Muscle of back (tissue), 11 donors: Measurements from ENCODE around the gene UNC45B. TPM values are rescaled to one million over a fixed set of nuclear protein-coding genes. Genes with fewer than 3 reads are reported as not detected.
"Not testable (repeated sequence)": the region's sequence is repeated elsewhere in the genome, so short reads cannot be mapped to it uniquely, and the experiment has no call there.

Source experiments
- DNase-seq, 3 donors: peaks; one replicate each; pipeline versions ENCODE4 v3.0.0 to v3.0.0-alpha.2; 2013
- polyA plus RNA-seq, 10 donors: library from polyadenylated mRNA; unstranded; fragments of 120-200 nt; gene quantifications; one replicate each; pipeline ENCODE4 v1.2.1, GENCODE V29; 2013; ENCODE audit not compliant: insufficient read length in 10 of 10

UNC45B gene
- polyA plus RNA-seq, 10 donors = 106 to 227 (median 184) TPM

DNA sequence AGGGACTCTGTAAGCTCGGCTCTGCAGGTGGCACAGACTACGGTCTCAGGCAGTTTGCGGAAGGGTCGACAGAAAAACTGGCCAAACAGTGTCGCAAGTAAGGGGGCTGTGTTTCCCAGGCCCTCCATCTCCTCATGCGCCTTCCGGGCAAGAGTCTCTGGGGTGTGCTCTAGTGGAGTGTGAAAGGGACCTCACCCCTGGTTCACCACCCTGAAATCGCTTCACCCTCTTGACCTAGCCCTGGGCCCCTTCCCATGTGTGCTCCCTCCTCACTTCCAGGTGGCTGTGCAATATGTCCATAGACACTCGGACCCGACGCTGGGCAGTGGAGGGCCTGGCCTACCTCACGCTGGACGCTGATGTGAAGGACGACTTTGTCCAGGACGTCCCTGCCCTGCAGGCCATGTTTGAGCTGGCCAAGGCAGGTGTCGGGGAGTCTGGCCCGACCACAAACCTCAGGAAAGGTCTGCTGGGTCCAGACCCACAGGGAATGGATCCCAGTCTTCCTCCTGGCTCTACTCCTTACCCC lies 22.3 kb downstream of the UNC45B start:
- no peak for DNase-seq

DNA sequence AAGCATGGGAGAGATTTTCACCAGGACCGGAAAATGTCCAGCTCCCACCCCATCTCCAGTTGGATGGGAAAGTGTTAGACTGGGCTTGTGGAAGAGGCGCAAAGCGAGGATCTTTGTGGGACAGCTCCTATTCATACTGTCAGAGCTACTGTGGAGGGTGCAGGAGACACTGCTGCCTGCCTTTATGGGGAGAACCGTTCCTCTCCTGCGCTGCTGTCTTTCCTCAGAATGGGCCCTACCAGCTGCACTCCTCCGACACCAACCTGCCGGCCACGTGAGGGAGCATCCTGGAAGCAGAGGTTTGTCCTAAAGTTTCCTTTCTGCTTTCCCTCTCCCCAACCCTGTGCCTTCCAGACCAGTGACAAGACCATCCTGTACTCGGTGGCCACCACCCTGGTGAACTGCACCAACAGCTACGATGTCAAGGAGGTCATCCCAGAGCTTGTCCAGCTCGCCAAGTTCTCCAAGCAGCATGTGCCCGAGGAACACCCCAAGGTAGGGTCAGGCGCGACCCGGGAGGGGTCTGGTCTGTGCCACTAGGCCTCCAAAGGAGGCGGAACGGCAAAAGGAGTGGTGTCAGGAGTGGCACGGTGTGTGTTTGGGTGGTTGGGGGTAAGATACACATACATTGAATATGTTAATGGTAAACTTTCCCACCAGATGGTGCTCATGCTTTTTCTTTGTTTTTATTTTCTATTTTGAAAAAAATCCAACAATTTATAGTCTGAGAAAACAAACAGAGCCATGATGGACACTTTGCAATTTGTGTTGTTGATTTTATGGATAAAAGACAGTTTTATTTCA lies 23.6 kb downstream of the UNC45B start:
- peak in 2 of 3 donors; percentile 12 to 19 for DNase-seq

DNA sequence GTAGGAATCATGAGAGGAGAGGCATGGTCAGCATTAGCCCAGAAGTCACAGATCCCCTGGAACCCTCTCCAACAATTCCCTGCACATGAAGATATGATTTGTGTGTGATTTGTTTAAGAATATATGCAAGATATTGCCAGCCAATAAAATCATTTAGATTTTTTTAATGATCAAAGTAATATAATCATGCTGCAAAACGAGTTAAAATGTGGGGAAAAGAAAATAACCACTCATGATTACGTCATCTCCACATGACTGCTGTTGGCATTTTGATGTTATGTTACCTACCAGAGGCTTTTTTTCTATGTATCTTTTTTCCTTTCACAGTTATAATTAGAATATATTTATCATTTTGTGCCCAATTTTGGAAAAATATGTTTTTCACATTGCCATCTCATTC lies 24.2 kb downstream of the UNC45B start:
- DNase-seq = no peak

DNA sequence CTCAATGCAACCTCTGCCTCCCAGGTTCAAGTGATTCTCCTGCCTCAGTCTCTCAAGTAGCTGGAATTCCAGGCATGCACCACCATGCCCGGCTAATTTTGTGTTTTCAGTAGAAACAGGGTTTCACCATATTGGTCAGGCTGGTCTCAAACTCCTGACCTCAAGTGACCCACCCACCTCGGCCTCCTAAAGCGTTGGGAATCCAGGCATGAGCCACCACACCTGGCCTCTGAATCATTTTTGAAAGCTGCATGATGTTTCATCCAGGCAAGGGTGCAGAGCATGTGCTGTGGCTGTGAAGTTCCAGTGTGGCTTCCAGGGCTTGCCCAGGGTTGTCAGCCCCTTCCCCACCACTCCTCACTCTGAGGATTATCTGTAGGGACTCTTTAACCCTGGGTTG lies 24.7 kb downstream of the UNC45B start:
- not testable (repeated sequence) for DNase-seq

- no peak for DNase-seq
Measured at GRCh38 chr17:35174835-35175334, 27.3 kb downstream of the UNC45B start.

DNA sequence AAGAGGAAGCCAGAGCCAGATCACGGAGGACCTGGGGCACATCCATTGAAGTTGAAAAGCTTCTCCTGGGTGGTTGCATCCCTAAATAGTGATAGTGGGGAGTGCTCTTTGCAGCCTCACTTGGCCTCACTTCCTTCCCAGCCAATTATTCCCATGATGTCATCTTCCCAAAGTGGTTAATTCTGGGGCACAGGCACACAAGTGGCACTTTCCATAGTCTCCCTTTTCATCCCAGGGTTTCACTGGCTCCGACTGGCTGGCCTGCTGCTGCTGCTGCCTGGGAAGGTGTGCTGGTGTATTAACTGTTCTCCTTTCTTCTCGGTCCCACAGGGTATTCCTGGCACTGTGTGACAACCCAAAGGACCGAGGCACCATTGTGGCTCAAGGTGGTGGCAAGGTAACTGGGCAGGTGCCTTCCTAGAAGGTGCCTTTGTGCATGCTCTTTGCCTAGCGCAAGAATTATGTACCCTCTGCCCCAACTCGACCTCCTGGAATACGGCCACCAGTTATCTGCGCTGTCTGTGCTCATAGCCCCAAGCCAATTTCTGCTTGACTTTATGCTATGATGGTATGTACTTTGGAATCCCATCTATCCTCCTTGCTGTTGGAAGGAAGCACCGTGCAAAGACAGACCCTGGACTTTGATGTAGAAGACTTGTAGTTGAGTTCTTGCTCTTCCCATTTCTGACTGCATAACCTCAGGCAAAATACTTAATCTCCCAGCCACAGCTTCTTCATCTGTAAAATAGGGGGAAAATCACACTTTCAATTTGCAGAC lies 28.2 kb downstream of the UNC45B start:
- DNase-seq = no peak

- no peak for DNase-seq
Measured at GRCh38 chr17:35176897-35177296, 29.3 kb downstream of the UNC45B start.

DNA sequence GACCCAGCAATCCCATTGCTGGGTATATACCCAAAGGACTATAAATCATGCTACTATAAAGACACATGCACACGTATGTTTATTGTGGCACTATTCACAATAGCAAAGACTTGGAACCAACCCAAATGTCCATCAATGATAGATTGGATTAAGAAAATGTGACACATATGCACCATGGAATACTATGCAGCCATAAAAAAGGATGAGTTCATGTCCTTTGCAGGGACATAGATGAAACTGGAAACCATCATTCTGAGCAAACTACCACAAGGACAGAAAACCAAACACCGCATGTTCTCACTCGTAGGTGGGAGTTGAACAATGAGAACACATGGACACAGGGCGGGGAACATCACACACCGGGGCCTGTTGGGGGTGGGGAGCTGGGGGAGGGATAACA lies 31.8 kb downstream of the UNC45B start:
- not testable (repeated sequence) for DNase-seq

GRCh38 chr17:35183332-35183731 lies 35.7 kb downstream of the UNC45B start:
- no peak for DNase-seq

- DNase-seq = no peak
Measured at GRCh38 chr17:35184274-35184673, 36.7 kb downstream of the UNC45B start.

DNA sequence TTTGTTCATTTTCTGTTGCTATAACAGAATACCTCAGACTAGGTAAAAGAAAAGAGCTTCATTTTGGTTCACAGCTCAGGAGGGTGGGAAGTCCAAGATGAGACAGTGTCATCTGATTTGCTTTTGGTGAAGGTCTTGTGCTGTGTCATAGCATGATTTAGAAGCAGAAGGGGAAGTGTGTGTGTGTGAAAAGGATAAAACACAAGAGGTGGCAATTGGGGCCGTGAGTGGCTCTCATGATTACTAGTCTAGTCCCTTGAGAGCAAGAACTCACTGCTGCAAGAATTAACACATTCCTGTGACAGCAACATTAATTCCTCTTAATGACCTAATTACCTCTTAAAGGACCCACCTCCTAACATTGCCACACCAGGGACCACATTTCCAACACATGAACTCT lies 38.2 kb downstream of the UNC45B start:
- DNase-seq = no peak

DNA sequence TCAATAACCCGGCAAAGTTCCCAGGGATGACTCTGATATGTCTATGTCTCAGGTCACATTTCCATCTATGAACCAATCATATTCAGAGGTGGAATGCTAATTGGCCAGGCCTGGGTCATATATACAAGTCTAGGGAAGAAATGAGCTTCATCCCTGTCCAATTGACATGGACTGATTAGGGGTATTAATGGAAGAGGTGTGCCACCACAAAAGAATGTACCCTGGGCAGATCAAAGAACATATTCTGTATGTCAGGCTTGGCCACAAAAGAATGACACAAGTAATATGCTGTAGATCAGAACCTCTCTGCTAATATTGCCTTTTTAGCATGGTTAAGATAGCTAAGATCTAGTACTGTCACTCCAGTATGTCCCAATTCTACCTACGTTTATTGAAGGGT lies 39.9 kb downstream of the UNC45B start:
- no peak for DNase-seq

- no peak for DNase-seq
Measured at GRCh38 chr17:35188111-35188510, 40.5 kb downstream of the UNC45B start.

- DNase-seq = no peak
Measured at GRCh38 chr17:35189291-35189690, 41.7 kb downstream of the UNC45B start.

DNA sequence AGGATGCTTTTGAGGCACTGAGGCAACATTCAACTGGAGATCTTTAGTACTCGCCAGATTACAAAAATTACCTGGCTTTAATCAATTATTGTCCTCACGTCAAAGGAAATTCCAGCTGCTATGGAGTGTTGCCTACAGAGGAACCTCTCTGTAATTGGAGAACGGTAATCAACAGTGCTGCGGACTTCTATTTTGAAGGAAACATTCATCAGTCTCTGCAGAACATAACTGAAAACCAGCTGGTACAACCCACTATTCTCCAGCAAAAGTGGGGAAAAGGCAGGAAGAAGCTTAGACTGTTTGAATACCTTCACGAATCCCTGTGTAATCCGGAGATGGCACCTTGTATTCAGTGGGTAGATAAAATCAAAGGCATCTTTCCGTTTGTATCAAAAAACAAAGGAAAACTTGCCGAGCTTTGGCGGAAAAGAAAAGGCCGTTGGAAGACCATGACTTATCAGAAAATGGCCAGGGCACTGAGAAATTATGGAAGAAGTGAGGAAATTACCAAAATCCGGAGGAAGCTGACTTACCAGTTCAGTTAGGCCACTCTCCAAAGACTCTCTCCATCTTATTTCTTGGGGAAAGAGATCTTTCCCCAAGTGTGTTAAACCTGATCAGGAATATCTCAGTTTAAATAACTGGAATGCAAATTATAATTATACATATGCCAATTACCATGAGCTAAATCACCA lies 43.5 kb downstream of the UNC45B start:
- DNase-seq = no peak

DNA sequence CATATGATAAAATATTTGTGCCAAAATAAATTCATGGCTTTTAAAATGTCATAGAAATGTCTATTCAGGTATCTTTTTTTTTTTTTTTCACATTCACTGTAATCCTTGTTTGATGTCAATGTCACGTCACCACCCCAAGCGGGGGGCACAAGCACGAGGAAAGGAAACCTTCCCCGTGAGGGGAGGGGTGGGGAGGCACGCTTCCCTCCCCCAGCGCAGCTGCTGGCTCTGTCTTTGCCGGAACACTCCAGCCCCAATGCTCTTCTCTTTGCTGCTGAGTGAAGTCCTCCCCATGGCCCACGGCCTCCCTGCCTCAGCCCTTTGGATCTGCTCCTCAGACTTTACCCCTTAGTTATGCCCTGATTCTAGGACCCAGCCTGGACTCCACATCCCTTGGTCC lies 45.1 kb downstream of the UNC45B start:
- no peak for DNase-seq

- not testable (repeated sequence) for DNase-seq
Measured at GRCh38 chr17:35194001-35194400, 46.4 kb downstream of the UNC45B start, which contains the start of gene SLC35G3. Gene SLC35G3, minus strand, starts transcription at chr17:35194393. Its CDS starts 86 bp downstream, at chr17:35194307.

DNA sequence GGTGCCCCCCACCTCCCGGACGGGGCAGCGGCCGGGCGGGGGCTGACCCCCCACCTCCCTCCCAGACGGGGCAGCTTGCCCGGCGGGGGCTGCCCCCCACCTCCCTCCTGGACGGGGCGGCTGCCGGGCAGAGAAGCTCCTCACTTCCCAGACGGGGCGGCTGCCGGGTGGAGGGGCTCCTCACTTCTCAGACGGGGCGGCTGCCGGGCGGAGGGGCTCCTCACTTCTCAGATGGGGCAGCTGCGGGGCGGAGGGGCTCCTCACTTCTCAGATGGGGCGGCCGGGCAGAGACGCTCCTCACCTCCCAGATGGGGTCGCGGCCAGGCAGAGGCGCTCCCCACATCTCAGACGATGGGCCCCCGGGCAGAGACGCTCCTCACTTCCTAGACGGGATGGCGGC lies 47.4 kb downstream of the UNC45B start:
- not testable (repeated sequence) for DNase-seq

DNA sequence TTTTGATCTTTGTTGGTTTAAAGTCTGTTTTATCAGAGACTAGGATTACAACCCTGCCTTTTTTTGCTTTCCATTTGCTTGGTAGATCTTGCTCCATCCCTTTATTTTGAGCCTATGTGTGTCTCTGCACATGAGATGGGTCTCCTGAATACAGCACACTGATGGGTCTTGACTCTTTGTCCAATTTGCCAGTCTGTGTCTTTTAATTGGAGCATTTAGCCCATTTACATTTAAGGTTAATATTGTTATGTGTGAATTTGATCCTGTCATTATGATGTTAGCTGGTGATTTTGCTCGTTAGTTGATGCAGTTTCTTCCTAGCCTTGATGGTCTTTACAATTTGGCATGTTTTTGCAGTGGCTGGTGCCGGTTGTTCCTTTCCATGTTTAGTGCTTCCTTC lies 55.0 kb downstream of the UNC45B start:
- not testable (repeated sequence) for DNase-seq

GRCh38 chr17:35210741-35211140 lies 63.1 kb downstream of the UNC45B start:
- no peak for DNase-seq

- DNase-seq = no peak
Measured at GRCh38 chr17:35212668-35213067, 65.1 kb downstream of the UNC45B start.

DNA sequence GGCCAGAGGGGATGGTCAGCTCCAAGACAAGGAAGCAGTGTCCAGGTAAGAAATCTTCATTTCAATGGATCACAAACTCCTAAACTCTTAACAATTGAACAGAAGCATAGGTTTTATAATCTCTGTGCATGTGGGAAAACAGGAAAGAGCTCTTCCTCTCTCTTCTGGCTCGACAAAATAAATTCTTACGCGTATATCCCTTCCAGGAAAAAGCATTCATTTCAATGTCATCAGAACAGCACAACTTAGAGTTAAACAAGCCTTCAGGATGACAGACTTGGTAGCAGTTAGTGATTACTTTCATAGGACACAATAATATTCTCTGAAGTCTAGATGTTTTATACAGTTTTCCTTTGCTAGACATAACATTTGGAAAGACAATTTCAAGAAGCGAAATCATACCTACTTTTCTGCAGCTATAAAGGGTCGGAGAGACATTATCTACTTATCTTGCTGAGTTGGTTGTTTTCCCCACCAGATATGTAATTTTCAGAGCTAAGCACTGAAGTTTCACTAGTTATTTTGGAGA lies 65.9 kb downstream of the UNC45B start:
- no peak for DNase-seq
